COLO668 (cell line): Measurements from ENCODE around the gene FBXW7.

Experiments
- DNase-seq: peaks from one replicate; lab custom pipeline; 2025; ENCODE audit not compliant: unreplicated experiment; lab: John Stamatoyannopoulos, UW

Gene FBXW7

GRCh38 chr4:152513078-152513477, 22.8 kb downstream of the FBXW7 start:
- no peak for DNase-seq

GRCh38 chr4:152512483-152512882, 23.4 kb downstream of the FBXW7 start:
- DNase-seq: no peak

- no peak for DNase-seq
These were observed 25.3 kb downstream of the FBXW7 start for GRCh38 chr4:152510349-152511147.

GRCh38 chr4:152509595-152510225, 26.2 kb downstream of the FBXW7 start:
- DNase-seq: no peak

GRCh38 chr4:152508818-152509217, 27.1 kb downstream of the FBXW7 start:
- no peak for DNase-seq

GRCh38 chr4:152508386-152508785, 27.5 kb downstream of the FBXW7 start:
- peak; percentile 31 for DNase-seq

- no peak for DNase-seq
These were observed 32.1 kb downstream of the FBXW7 start for GRCh38 chr4:152503653-152504290.

- DNase-seq: no peak
These were observed 33.9 kb downstream of the FBXW7 start for GRCh38 chr4:152501846-152502536.

- peak; percentile 39 for DNase-seq
These were observed 35.0 kb downstream of the FBXW7 start for GRCh38 chr4:152500800-152501434.

- DNase-seq: no peak
These were observed 35.6 kb downstream of the FBXW7 start for GRCh38 chr4:152500275-152500674.

- no peak for DNase-seq
These were observed 36.5 kb downstream of the FBXW7 start for GRCh38 chr4:152499344-152499743.

- DNase-seq: no peak
These were observed 41.9 kb downstream of the FBXW7 start for GRCh38 chr4:152494020-152494419.

GRCh38 chr4:152488246-152488645, 47.6 kb downstream of the FBXW7 start:
- no peak for DNase-seq

- no peak for DNase-seq
These were observed 49.2 kb downstream of the FBXW7 start for GRCh38 chr4:152486429-152487389.

GRCh38 chr4:152485726-152486276, 50.1 kb downstream of the FBXW7 start:
- DNase-seq: peak; percentile 40

GRCh38 chr4:152482211-152482610, 53.7 kb downstream of the FBXW7 start:
- no peak for DNase-seq

- DNase-seq: no peak
These were observed 55.0 kb downstream of the FBXW7 start for GRCh38 chr4:152480901-152481300.

- no peak for DNase-seq
These were observed 55.6 kb downstream of the FBXW7 start for GRCh38 chr4:152480326-152480725.

GRCh38 chr4:152479428-152480026, 56.4 kb downstream of the FBXW7 start:
- no peak for DNase-seq
